ENCODE data around the gene DLGAP3. TPM values are rescaled to one million over a fixed set of nuclear protein-coding genes. Genes with fewer than 3 reads are reported as not detected.

The DLGAP3 gene
- total RNA-seq, 4 donors from 2014 or later, result 0.53 to 0.83 TPM; not detected in 2

DNA sequence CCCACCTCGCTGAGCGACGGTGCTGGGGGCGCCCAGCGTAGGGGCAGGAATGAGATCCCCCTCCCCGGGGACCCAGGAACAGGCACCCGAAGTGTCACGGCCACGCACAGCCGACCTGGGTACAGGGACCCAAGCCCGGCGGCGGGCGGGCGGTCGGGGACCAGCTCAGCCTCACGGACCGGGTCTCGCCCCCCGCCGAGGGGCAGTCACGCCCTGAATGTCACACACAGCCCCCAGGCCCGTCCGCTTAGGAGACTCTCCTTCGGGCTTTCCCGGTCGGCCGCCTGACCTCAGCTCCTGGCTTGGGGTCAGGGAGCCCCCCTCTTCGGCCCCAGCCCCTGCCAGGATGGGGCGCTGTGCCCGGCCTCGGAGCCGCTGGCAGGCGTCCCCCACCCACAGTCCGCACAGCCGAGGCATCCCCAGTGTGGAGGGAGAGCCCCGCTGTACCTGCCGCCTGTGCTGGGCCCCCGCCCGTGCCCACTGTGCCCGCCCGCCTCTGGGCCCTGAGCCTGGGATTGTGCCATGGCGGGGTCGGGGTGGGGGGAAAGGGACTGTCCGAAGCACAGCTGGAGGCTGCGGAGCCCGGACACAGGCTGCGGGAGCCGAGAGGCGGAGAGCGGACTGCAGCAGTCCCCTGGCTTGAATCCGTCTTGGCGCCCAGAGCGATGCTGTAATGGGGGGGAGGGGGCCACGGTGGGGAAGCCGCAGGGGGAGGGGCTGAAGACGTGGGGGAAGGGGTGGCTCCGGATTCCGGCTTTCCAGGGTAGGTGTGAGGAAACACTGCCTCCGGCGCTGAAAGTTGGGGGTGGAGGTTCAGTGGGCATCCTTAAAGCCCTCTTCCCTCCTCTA, 627 bp upstream of the DLGAP3 start:
- peaks cover 0 to 15% (median 4%) of the 10 kb centered on the region in 4 donors for H3K4me1 ChIP-seq
- no peak for DNase-seq
- H3K9me3 ChIP-seq, result no peaks in the 10 kb centered on the region
- peak overlapping the region; percentile 14 to 76 (median 42) for H3K4me3 ChIP-seq
- peaks cover 0 to 45% of the 10 kb centered on the region in 2 donors for H3K27me3 ChIP-seq
- peak overlapping the region in 1 of 4 donors; percentile 42 for H3K27ac ChIP-seq
- H3K36me3 ChIP-seq, result no peaks in the 10 kb centered on the region
- TF ChIP-seq POLR2A (IDR thresholded peaks at IDR 0.05), result no peak
- TF ChIP-seq, protein P1, sequence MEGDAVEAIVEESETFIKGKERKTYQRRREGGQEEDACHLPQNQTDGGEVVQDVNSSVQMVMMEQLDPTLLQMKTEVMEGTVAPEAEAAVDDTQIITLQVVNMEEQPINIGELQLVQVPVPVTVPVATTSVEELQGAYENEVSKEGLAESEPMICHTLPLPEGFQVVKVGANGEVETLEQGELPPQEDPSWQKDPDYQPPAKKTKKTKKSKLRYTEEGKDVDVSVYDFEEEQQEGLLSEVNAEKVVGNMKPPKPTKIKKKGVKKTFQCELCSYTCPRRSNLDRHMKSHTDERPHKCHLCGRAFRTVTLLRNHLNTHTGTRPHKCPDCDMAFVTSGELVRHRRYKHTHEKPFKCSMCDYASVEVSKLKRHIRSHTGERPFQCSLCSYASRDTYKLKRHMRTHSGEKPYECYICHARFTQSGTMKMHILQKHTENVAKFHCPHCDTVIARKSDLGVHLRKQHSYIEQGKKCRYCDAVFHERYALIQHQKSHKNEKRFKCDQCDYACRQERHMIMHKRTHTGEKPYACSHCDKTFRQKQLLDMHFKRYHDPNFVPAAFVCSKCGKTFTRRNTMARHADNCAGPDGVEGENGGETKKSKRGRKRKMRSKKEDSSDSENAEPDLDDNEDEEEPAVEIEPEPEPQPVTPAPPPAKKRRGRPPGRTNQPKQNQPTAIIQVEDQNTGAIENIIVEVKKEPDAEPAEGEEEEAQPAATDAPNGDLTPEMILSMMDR (IDR thresholded peaks at IDR 0.05), result no peak

DNA sequence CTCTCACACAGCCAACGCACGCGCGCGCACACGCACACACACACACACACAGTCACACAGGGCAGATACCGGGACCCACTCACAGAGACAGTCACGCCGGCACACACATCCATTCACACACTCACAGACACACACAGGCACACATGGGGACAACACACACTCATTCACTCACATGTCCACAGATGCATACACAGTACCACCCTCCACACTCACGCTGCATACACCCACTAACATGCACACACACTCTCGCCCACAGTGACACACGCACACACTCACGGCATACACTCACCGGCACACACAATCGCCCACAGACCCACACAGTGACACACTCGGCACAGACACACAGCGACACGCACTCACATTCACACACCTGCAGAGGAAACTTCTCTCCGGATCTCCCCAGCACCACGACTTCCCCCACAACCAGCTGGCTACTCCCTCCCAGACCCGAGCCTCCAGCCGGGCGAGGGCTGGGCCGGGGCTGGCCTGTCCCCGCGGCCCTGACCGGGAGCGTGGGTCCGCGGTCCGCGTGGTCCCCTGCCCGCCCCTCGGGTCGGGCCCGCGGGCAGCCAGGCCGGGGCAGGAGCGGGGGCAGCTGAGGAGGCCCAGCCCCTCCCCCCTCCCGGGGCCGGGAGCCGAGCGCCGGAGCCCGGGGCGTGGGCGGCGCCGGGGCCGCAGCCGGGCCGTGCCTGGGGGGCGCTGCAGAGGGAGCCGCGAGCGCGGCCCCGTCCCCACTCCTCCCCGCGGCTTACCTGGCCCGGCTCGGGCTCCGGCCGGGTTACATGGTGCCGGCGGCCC, 552 bp downstream of the DLGAP3 start:
- peaks cover 0 to 45% of the 10 kb centered on the region in 2 donors for H3K27me3 ChIP-seq

DNA sequence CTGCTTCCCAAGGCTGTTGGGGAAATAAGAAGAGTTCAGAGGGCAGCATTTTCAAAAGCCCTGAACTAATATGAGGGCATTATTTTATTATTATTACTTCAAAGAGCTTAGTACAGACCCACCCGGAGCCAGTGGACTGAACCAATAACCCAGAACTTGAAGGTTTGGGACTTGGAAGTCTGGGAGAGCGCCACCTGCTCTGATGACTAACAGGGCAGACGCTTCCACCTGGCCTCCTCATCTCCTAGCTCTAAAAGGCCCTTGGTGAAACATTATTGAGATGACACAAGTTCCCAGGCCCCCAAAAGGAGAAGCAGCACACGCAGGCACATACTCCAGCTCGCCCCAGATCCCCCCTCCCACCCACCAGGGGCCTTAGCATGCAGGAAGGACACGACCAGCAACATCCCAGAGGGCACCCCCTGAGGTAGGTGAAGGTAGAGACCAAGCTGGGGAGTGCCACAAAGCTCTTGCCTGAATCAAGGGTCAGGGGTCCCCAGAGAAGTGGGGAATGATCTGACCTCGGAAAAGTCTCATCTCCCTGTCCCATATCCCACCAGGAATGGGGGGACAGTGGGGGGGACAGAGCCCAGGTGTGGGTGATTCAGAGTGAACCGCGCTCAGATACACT, 1.3 kb downstream of the DLGAP3 start:
- Histone ChIP-seq H3K27ac (no peak overlapping the region), H3K9me3 (no peaks in the 10 kb centered on the region), H3K36me3 (no peaks in the 10 kb centered on the region), H3K4me1 (peaks cover 0 to 15% (median 4%) of the 10 kb centered on the region in 4 donors), H3K27me3 (peaks cover 0 to 45% of the 10 kb centered on the region in 2 donors), H3K4me3 (peak overlapping the region in 1 of 4 donors; percentile 76)
- DNase-seq, result no peak
- TF ChIP-seq POLR2A (IDR thresholded peaks at IDR 0.05), result no peak
- TF ChIP-seq, protein P1 (IDR thresholded peaks at IDR 0.05), result no peak

More for the DNA sequence above, 552 bp downstream of the DLGAP3 start:
- TF ChIP-seq POLR2A (IDR thresholded peaks at IDR 0.05), result no peak
- TF ChIP-seq, protein P1 (IDR thresholded peaks at IDR 0.05), result no peak
- no peaks in the 10 kb centered on the region for H3K9me3 ChIP-seq
- H3K27ac ChIP-seq, result no peak overlapping the region
- DNase-seq, result peak in 1 of 3 donors; percentile 43
- no peaks in the 10 kb centered on the region for H3K36me3 ChIP-seq
- H3K4me1 ChIP-seq, result peaks cover 0 to 15% (median 4%) of the 10 kb centered on the region in 4 donors
- H3K4me3 ChIP-seq, result peak overlapping the region; percentile 14 to 76 (median 42)

DNA sequence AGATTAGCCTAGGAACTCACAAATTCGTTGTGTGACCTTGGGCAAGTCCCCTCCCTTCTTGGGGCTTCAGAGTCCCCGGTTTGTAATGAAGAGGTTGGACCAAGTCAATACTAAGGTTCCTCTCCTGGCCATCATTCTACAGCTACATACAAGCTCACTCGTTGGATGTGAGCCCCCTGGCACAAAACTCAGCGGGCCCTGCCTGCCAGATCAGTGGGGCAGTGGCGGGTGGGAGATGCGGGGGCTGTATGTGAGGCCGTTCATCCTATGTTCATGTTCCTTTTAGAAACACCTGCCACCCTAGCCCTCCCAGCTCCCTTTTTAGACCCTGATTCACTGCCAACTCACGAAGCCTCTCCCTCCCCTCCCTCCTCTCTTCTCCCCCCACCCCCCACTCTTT, 2.1 kb downstream of the DLGAP3 start:
- no peak for TF ChIP-seq POLR2A (IDR thresholded peaks at IDR 0.05)
- TF ChIP-seq, protein P1 (IDR thresholded peaks at IDR 0.05), result no peak
- no peak overlapping the region for H3K27ac ChIP-seq
- H3K36me3 ChIP-seq, result no peaks in the 10 kb centered on the region
- no peak for DNase-seq
- peaks cover 0 to 45% of the 10 kb centered on the region in 2 donors for H3K27me3 ChIP-seq
- H3K4me1 ChIP-seq, result peaks cover 0 to 15% (median 4%) of the 10 kb centered on the region in 4 donors
- no peak overlapping the region for H3K4me3 ChIP-seq
- no peaks in the 10 kb centered on the region for H3K9me3 ChIP-seq

DNA sequence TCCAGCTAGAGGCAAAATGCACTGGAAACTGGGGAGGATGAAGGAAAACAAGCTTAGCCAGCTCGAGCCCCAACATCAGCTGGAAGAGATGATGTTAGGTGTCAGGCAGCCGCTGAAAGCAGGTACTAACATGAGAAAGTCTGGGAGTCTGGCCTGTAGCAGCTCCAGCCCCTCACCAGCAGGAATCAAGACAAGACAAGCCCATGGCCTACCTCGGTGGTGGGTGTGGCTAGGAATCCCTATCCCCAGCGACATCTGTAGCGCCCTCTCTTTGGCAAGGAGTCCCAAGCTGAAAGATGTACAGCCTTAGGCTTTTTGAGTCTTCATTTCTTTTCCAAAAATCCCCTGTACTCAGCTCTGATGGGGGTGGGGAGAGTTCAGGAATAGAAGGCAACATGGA, 2.6 kb downstream of the DLGAP3 start:
- no peak overlapping the region for H3K27ac ChIP-seq
- TF ChIP-seq, protein P1 (IDR thresholded peaks at IDR 0.05), result no peak
- no peak for TF ChIP-seq POLR2A (IDR thresholded peaks at IDR 0.05)
- H3K4me3 ChIP-seq, result no peak overlapping the region
- peaks cover 0 to 45% of the 10 kb centered on the region in 2 donors for H3K27me3 ChIP-seq
- H3K4me1 ChIP-seq, result peaks cover 0 to 15% (median 4%) of the 10 kb centered on the region in 4 donors
- H3K9me3 ChIP-seq, result no peaks in the 10 kb centered on the region
- no peaks in the 10 kb centered on the region for H3K36me3 ChIP-seq
- DNase-seq, result no peak
